ENCODE results near the gene PALLD.
"Not testable (repeated sequence)": the region's sequence is repeated elsewhere in the genome, so short reads cannot be mapped to it uniquely, and the experiment has no call there.

The PALLD gene

GRCh38 chr4:168488869-168489274 lies 8.0 kb upstream of the PALLD start:
- no peak overlapping the region for H3K4me3 ChIP-seq (ENCODE audit: low read length)
- DNase-seq (ENCODE audit: low read depth, low spot score), result no peak

GRCh38 chr4:168489616-168490015 lies 7.2 kb upstream of the PALLD start:
- no peak overlapping the region for H3K4me3 ChIP-seq (ENCODE audit: low read length)
- DNase-seq (ENCODE audit: low read depth, low spot score), result no peak

- no peak for DNase-seq (ENCODE audit: low read depth, low spot score)
- H3K4me3 ChIP-seq (ENCODE audit: low read length), result no peak overlapping the region
These were observed 6.1 kb upstream of the PALLD start for GRCh38 chr4:168490711-168491110.

- DNase-seq (ENCODE audit: low read depth, low spot score), result no peak
- H3K4me3 ChIP-seq (ENCODE audit: low read length), result no peak overlapping the region
These were observed 5.3 kb upstream of the PALLD start for GRCh38 chr4:168491563-168491962.

GRCh38 chr4:168498251-168498650 lies 1.4 kb downstream of the PALLD start:
- H3K4me3 ChIP-seq (ENCODE audit: low read length), result no peak overlapping the region
- DNase-seq (ENCODE audit: low read depth, low spot score), result no peak

GRCh38 chr4:168499241-168499640 lies 2.4 kb downstream of the PALLD start:
- no peak for DNase-seq (ENCODE audit: low read depth, low spot score)

GRCh38 chr4:168501407-168501806 lies 4.6 kb downstream of the PALLD start:
- no peak for DNase-seq (ENCODE audit: low read depth, low spot score)

More at GRCh38 chr4:168499241-168499640, 2.4 kb downstream of the PALLD start:
- no peak overlapping the region for H3K4me3 ChIP-seq (ENCODE audit: low read length)

GRCh38 chr4:168502861-168503260 lies 6.0 kb downstream of the PALLD start:
- DNase-seq (ENCODE audit: low read depth, low spot score), result peak; percentile 62
- H3K4me3 ChIP-seq (ENCODE audit: low read length), result no peak overlapping the region

More at GRCh38 chr4:168501407-168501806, 4.6 kb downstream of the PALLD start:
- no peak overlapping the region for H3K4me3 ChIP-seq (ENCODE audit: low read length)

GRCh38 chr4:168503652-168504362 lies 7.0 kb downstream of the PALLD start:
- H3K4me3 ChIP-seq (ENCODE audit: low read length), result no peak overlapping the region
- no peak for DNase-seq (ENCODE audit: low read depth, low spot score)

- H3K4me3 ChIP-seq (ENCODE audit: low read length), result no peak overlapping the region
- DNase-seq (ENCODE audit: low read depth, low spot score), result no peak
These were observed 7.7 kb downstream of the PALLD start for GRCh38 chr4:168504526-168504925.

GRCh38 chr4:168506014-168506413 lies 9.2 kb downstream of the PALLD start:
- DNase-seq (ENCODE audit: low read depth, low spot score), result no peak

GRCh38 chr4:168507178-168507815 lies 10.4 kb downstream of the PALLD start:
- DNase-seq (ENCODE audit: low read depth, low spot score), result no peak
- no peak overlapping the region for H3K4me3 ChIP-seq (ENCODE audit: low read length)

More at GRCh38 chr4:168506014-168506413, 9.2 kb downstream of the PALLD start:
- no peak overlapping the region for H3K4me3 ChIP-seq (ENCODE audit: low read length)

GRCh38 chr4:168508683-168509082 lies 11.8 kb downstream of the PALLD start:
- no peak overlapping the region for H3K4me3 ChIP-seq (ENCODE audit: low read length)
- no peak for DNase-seq (ENCODE audit: low read depth, low spot score)

- peak; percentile 81 for DNase-seq (ENCODE audit: low read depth, low spot score)
- H3K4me3 ChIP-seq (ENCODE audit: low read length), result no peak overlapping the region
These were observed 12.9 kb downstream of the PALLD start for GRCh38 chr4:168509786-168510185.

GRCh38 chr4:168511780-168512489 lies 15.1 kb downstream of the PALLD start:
- peak; percentile 96 for DNase-seq (ENCODE audit: low read depth, low spot score)
- peak overlapping the region; percentile 30 for H3K4me3 ChIP-seq (ENCODE audit: low read length)

GRCh38 chr4:168513826-168514225 lies 17.0 kb downstream of the PALLD start:
- not testable (repeated sequence) for DNase-seq (ENCODE audit: low read depth, low spot score); H3K4me3 ChIP-seq (ENCODE audit: low read length)

- no peak overlapping the region for H3K4me3 ChIP-seq (ENCODE audit: low read length)
- DNase-seq (ENCODE audit: low read depth, low spot score), result no peak
These were observed 17.5 kb downstream of the PALLD start for GRCh38 chr4:168514249-168514852.

GRCh38 chr4:168515222-168516011 lies 18.6 kb downstream of the PALLD start:
- DNase-seq (ENCODE audit: low read depth, low spot score), result no peak
- no peak overlapping the region for H3K4me3 ChIP-seq (ENCODE audit: low read length)

GRCh38 chr4:168516841-168517240 lies 20.0 kb downstream of the PALLD start:
- DNase-seq (ENCODE audit: low read depth, low spot score), result no peak

More at GRCh38 chr4:168516841-168517240, 20.0 kb downstream of the PALLD start:
- H3K4me3 ChIP-seq (ENCODE audit: low read length), result no peak overlapping the region
